ENCODE results near the gene VASP.

VASP gene

GRCh38 chr19:45515081-45515624 is 7.9 kb downstream of the VASP start:
- no peak for DNase-seq (ENCODE audit: low read depth)

GRCh38 chr19:45515807-45516401 is 8.6 kb downstream of the VASP start:
- no peak for DNase-seq (ENCODE audit: low read depth)

GRCh38 chr19:45517238-45517637 is 10.0 kb downstream of the VASP start:
- DNase-seq (ENCODE audit: low read depth): no peak

- no peak for DNase-seq (ENCODE audit: low read depth)
Measured at GRCh38 chr19:45517641-45518468, 10.6 kb downstream of the VASP start.

- DNase-seq (ENCODE audit: low read depth): no peak
Measured at GRCh38 chr19:45518469-45518826, 11.2 kb downstream of the VASP start.

GRCh38 chr19:45522010-45522941 is 15.0 kb downstream of the VASP start:
- DNase-seq (ENCODE audit: low read depth): no peak

GRCh38 chr19:45523642-45524256 is 16.5 kb downstream of the VASP start:
- no peak for DNase-seq (ENCODE audit: low read depth)

GRCh38 chr19:45524575-45525129 is 17.4 kb downstream of the VASP start:
- DNase-seq (ENCODE audit: low read depth): no peak

GRCh38 chr19:45526143-45526542 is 18.9 kb downstream of the VASP start:
- no peak for DNase-seq (ENCODE audit: low read depth)

GRCh38 chr19:45526971-45527370 is 19.7 kb downstream of the VASP start:
- DNase-seq (ENCODE audit: low read depth): no peak

GRCh38 chr19:45527731-45528130 is 20.5 kb downstream of the VASP start:
- no peak for DNase-seq (ENCODE audit: low read depth)

- no peak for DNase-seq (ENCODE audit: low read depth)
Measured at GRCh38 chr19:45528149-45528743, 21.0 kb downstream of the VASP start.

GRCh38 chr19:45528744-45529419 is 21.6 kb downstream of the VASP start:
- no peak for DNase-seq (ENCODE audit: low read depth)

GRCh38 chr19:45529420-45529785 is 22.1 kb downstream of the VASP start:
- no peak for DNase-seq (ENCODE audit: low read depth)

GRCh38 chr19:45531349-45531748 is 24.1 kb downstream of the VASP start:
- DNase-seq (ENCODE audit: low read depth): no peak

- no peak for DNase-seq (ENCODE audit: low read depth)
Measured at GRCh38 chr19:45539459-45539858, 32.2 kb downstream of the VASP start.

- DNase-seq (ENCODE audit: low read depth): no peak
Measured at GRCh38 chr19:45542234-45542668, 35.0 kb downstream of the VASP start.

GRCh38 chr19:45547211-45547770 is 40.0 kb downstream of the VASP start:
- DNase-seq (ENCODE audit: low read depth): no peak

GRCh38 chr19:45547965-45548609 is 40.8 kb downstream of the VASP start:
- DNase-seq (ENCODE audit: low read depth): no peak

- DNase-seq (ENCODE audit: low read depth): no peak
Measured at GRCh38 chr19:45553464-45553863, 46.2 kb downstream of the VASP start.

Data from non-pigmented ciliary epithelial cell (primary cell).